ENCODE results near the gene TTLL8. TPM values are rescaled to one million over a fixed set of nuclear protein-coding genes. Genes with fewer than 3 reads are reported as not detected.
A peak's percentile ranks its signal among the peaks of the same experiment; 100 is the strongest.

The TTLL8 gene
- total RNA-seq, 4 donors from 2014 or later = not detected

DNA sequence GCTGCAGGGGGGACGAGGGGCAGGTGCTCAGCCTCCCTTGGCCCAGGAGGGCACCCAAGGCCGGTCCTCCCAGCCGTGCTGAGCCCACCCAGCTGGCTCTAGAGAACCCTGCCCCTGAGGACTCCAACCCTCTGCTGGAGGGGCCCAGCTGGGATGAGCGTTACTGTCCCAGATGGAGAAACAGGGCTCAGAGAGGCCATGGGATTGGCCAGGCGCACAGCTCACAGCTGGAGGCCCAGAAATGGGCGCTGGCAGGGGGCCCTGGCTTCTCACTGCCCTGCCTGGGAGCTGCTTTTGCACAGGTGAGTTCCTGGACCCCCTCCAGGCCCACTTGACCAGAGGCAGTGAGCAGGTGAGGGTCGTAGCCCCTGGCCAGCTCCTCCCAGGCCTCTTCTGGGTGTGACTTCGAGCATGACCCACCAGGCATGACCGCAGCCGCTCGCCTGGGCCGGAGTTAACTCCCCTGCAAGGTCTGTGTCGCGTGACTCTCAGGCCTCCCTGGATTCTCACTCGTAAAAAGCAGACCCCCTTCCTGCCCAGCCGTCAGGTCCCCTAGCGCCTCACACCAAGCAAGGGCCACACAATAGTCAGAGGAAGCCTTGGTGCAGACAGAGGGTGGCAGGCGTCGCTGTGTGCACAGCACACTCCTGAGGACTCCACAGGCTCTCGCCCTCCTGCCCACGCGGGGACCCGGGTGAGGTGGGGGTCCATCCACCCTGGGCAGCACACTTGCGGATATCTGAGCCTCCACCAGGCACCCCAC lies 25.8 kb downstream of the TTLL8 start:
- TF ChIP-seq, protein P1, sequence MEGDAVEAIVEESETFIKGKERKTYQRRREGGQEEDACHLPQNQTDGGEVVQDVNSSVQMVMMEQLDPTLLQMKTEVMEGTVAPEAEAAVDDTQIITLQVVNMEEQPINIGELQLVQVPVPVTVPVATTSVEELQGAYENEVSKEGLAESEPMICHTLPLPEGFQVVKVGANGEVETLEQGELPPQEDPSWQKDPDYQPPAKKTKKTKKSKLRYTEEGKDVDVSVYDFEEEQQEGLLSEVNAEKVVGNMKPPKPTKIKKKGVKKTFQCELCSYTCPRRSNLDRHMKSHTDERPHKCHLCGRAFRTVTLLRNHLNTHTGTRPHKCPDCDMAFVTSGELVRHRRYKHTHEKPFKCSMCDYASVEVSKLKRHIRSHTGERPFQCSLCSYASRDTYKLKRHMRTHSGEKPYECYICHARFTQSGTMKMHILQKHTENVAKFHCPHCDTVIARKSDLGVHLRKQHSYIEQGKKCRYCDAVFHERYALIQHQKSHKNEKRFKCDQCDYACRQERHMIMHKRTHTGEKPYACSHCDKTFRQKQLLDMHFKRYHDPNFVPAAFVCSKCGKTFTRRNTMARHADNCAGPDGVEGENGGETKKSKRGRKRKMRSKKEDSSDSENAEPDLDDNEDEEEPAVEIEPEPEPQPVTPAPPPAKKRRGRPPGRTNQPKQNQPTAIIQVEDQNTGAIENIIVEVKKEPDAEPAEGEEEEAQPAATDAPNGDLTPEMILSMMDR (IDR thresholded peaks at IDR 0.05) = no peak
- ATAC-seq (ENCODE audit: low FRiP score) = no peak
- no peak for DNase-seq (ENCODE audit: low spot score)

DNA sequence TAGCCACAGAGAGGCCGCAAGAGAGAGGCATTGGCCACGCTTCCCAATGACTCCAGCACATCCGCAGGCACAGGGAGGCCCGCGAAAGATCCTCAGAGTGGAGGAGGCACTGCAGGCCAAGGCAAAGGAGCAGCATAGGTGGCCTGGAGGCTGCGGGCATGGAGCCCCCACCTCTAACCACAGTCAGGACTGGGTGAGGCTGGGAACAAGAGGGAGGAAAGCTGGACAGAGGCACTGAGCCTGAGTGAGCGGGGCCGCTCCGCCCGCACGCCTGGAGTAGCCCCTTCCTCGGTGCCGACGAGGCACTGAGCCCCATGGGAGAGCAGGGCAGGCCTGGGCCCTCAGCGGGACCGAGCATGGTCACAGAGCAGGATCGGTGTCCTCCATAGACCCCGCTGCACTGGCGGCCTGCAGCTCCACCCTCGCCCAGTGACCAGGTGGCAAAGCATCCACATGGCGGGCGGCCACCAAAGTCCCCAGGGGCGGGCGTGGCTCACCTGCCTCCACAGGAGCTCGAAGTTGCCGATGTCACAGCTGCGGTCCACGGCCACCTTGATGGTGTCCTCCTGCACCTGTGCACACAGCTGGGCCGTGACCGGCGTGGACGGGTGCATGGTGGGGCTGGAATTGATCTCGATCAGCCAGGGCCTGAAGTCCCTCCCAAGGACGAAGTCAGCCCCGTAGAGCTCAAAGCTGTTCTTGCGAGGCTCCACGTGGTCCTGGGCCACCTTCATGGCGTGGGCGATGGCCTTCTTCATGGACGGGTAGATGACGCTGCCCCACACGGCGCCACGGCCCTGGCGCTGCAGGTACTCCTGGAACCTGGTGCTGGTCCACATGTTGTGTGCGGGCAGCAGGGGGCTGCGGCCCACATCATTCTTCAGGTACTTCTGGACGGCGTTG lies 26.7 kb downstream of the TTLL8 start:
- TF ChIP-seq, protein P1 (IDR thresholded peaks at IDR 0.05) = no peak
- ATAC-seq (ENCODE audit: low FRiP score) (no peak), DNase-seq (ENCODE audit: low spot score) (no peak)

DNA sequence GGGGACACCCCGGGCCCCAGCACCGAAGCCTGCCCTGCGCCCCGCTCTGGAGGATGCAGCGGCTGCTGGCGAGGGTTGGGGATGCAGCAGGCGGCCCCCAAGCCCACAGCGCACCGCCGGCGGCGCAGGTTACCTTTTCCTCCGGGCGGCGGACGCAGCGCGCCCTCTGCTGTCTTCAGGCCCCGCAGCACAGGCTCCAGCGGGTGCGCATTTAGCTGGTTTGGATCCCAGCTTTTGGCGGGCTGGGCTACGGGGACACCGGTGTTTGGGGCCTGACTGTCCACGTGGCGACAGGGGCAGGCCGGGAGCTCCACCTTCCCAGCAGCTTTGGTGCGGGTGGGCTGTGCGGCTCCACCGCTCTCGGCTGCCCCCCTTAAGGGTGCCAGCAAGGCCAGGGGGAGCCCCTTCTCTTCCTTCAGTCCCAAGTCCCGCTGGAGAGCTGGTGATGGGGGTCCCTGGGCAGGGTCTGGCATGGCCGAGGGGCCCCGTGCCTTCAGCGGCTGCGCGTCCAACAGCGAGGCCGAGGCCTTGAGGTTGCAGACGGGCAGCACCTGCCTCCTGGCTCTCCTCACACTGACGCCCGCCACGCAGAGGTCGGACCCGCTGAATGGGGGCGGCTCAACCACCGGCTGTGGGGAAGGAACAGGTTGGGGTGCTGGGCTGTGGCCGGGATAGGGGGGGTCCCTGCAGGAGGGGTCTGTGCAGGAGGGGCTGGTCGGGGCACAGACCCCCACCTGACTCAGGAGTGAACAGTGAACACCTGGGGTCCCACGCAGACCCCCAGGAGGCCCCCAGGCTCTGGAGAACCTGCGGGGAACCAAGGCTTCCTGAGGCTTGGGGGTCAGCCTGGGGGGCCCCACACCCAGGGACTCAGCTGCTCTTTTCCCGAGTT lies 27.6 kb downstream of the TTLL8 start:
- peak; percentile 45 for DNase-seq (ENCODE audit: low spot score)
- peak; percentile 78 for ATAC-seq (ENCODE audit: low FRiP score)
- TF ChIP-seq, protein P1 (IDR thresholded peaks at IDR 0.05) = peak in 1 of 3 donors; percentile 58

DNA sequence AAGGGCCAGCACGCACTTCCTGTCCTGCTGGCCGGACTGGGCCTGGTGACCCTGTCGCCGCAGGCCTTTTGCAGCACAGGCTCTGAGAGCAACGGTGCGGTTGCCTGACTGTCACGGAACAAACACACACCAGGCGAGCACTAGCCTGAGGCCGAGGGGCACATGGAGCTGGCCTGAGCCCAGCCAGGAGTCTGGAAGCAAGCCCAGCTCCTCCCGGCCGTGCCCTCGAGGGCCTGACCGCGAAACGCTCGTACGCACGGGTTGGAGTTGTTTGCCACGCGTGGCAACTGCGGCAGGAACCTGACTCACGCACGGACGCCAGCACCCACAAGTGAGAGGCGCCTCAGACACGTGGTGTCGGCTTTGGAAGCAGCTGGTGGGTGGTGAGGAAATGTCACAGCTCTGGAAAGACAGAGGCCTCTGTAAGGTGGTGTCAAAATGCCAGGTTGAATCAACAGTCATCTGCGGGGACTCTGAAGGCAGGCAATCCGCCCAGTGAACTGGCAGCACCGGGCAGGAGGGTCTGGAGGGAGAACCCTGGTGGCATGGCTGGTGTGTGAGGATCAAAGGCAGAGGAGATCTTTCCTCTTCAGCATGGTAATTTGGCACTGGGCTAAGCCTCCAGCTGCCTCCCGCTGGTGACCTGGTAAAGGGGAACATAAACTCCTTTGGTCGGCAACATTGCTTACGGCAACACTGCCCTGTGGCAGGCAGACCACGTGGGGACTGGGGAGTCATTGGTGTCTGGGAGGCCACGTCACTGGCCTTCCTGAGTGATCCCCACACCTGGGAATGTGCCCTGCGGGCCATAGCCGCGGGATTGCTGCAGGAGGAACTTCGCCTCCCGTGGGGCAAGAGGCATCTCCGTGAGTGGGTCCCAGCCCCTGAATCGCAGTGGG lies 30.2 kb downstream of the TTLL8 start:
- no peak for DNase-seq (ENCODE audit: low spot score)

DNA sequence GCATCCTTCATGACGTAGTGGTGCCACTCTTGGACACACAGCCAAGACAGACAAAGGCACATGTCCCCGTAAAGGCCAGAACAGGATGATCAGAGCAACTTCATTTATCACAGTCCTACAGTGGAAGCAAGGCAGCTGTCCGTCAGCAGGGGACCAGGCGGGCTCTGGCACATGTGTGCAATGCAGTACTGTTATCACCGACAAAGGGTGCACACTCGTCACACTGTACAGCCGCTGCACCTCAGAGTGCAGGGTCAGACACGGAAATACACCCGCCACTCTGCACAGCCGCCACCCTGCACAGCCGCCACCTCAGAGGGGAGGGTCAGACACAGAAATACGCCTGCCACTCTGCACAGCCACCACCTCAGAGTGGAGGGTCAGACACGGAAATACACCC lies 32.1 kb downstream of the TTLL8 start:
- TF ChIP-seq, protein P1 (IDR thresholded peaks at IDR 0.05) = no peak
- ATAC-seq (ENCODE audit: low FRiP score) (no peak), DNase-seq (ENCODE audit: low spot score) (no peak)

More for the DNA sequence above, 30.2 kb downstream of the TTLL8 start:
- ATAC-seq (ENCODE audit: low FRiP score) = no peak
- TF ChIP-seq, protein P1 (IDR thresholded peaks at IDR 0.05) = no peak
